NCI-H69 (cell line): Measurements from ENCODE around the gene CATSPERZ.
"Not testable (repeated sequence)": the region's sequence is repeated elsewhere in the genome, so short reads cannot be mapped to it uniquely, and the experiment has no call there.

Source experiments
- DNase-seq: peaks from one replicate; lab custom pipeline; 2025; lab: John Stamatoyannopoulos, UW

CATSPERZ gene

GRCh38 chr11:64321026-64321425, 20.9 kb downstream of the CATSPERZ start:
- no peak for DNase-seq

- DNase-seq = no peak
Measured at GRCh38 chr11:64321533-64321932, 21.4 kb downstream of the CATSPERZ start.

- DNase-seq = no peak
Measured at GRCh38 chr11:64322925-64323260, 22.7 kb downstream of the CATSPERZ start.

GRCh38 chr11:64323373-64323772, 23.2 kb downstream of the CATSPERZ start:
- no peak for DNase-seq

- DNase-seq = not testable (repeated sequence)
Measured at GRCh38 chr11:64323984-64324383, 23.8 kb downstream of the CATSPERZ start.

GRCh38 chr11:64324692-64325469, 24.7 kb downstream of the CATSPERZ start:
- no peak for DNase-seq

- DNase-seq = no peak
Measured at GRCh38 chr11:64327375-64327774, 27.2 kb downstream of the CATSPERZ start.

- DNase-seq = no peak
Measured at GRCh38 chr11:64327993-64328392, 27.8 kb downstream of the CATSPERZ start.

GRCh38 chr11:64330888-64331287, 30.7 kb downstream of the CATSPERZ start:
- DNase-seq = no peak

GRCh38 chr11:64331569-64332371, 31.6 kb downstream of the CATSPERZ start:
- peak; percentile 73 for DNase-seq

GRCh38 chr11:64333556-64333955, 33.4 kb downstream of the CATSPERZ start:
- DNase-seq = no peak

- DNase-seq = peak; percentile 97
Measured at GRCh38 chr11:64334764-64335735, 34.9 kb downstream of the CATSPERZ start.

GRCh38 chr11:64337538-64338249, 37.5 kb downstream of the CATSPERZ start:
- DNase-seq = no peak

- DNase-seq = no peak
Measured at GRCh38 chr11:64338716-64339115, 38.6 kb downstream of the CATSPERZ start.

GRCh38 chr11:64339286-64339685, 39.1 kb downstream of the CATSPERZ start:
- no peak for DNase-seq

GRCh38 chr11:64339754-64340408, 39.7 kb downstream of the CATSPERZ start, which contains the start of gene CCDC88B:
Gene CCDC88B (plus strand): TSS chr11:64340204. CDS start chr11:64340267, 63 bp downstream.
- DNase-seq = no peak

- DNase-seq = no peak
Measured at GRCh38 chr11:64340671-64341335, 40.6 kb downstream of the CATSPERZ start.

GRCh38 chr11:64341429-64341828, 41.3 kb downstream of the CATSPERZ start:
- no peak for DNase-seq

GRCh38 chr11:64341851-64342791, 42.0 kb downstream of the CATSPERZ start:
- peak; percentile 94 for DNase-seq
